Neural progenitor cell (in vitro differentiated cells): ENCODE data around the gene FBXW5.

ENCODE experiments used
- CTCF ChIP-seq: fragments of 200-600 bp; sonication (generic); IDR thresholded peaks from 2 replicates; pipeline ENCODE4 v1.5.1; 2017; ENCODE audit warnings: antibody characterized with exemption, mild to moderate bottlenecking
- EZH2 ChIP-seq: fragments of 200-600 bp; sonication (generic); IDR thresholded peaks from 2 replicates; pipeline ENCODE4 v1.6.1; 2017; ENCODE audit warnings: antibody characterized with exemption, mild to moderate bottlenecking, moderate library complexity

GRCh38 chr9:136940526-136941230, 3.9 kb downstream of the FBXW5 start:
- TF ChIP-seq CTCF (no peak), EZH2 (no peak)
